Endodermal cell (in vitro differentiated cells): ENCODE results near the gene RBM6. TPM values are rescaled to one million over a fixed set of nuclear protein-coding genes. Genes with fewer than 3 reads are reported as not detected.
"Not testable (repeated sequence)": the region's sequence is repeated elsewhere in the genome, so short reads cannot be mapped to it uniquely, and the experiment has no call there.

Experiments
- DNase-seq: peaks from one replicate; pipeline ENCODE4 v3.0.0-alpha.2; 2017
- H3K27ac ChIP-seq: 2 replicates; pipeline ENCODE4 v1.5.1; 2013; ENCODE audit warnings: mild to moderate bottlenecking, low read depth, low read length, moderate library complexity
- H3K27me3 ChIP-seq: 2 replicates; pipeline ENCODE4 v1.6.1; 2013; ENCODE audit warnings: mild to moderate bottlenecking, low read length, moderate library complexity; ENCODE audit not compliant: insufficient read depth, control insufficient read depth, poor library complexity, severe bottlenecking
- H3K36me3 ChIP-seq: 2 replicates; pipeline ENCODE4 v1.7.0; 2013; ENCODE audit warnings: mild to moderate bottlenecking, low read length, moderate library complexity; ENCODE audit not compliant: control insufficient read depth, insufficient read depth
- H3K4me1 ChIP-seq: one replicate; pipeline ENCODE4 v1.7.0; 2013; ENCODE audit warnings: low read length; ENCODE audit not compliant: control insufficient read depth, insufficient read depth
- H3K4me3 ChIP-seq: 2 replicates; pipeline ENCODE4 v1.5.1; 2013; ENCODE audit warnings: mild to moderate bottlenecking, low read length, moderate library complexity
- H3K9ac ChIP-seq: 2 replicates; pipeline ENCODE4 v1.6.1; 2013; ENCODE audit warnings: mild to moderate bottlenecking, low read length, moderate library complexity; ENCODE audit not compliant: poor library complexity, severe bottlenecking; ENCODE audit errors: extremely low read depth
- H3K9me3 ChIP-seq: 2 replicates; pipeline ENCODE4 v1.6.1; 2013; ENCODE audit warnings: mild to moderate bottlenecking, low read length, moderate library complexity; ENCODE audit not compliant: control insufficient read depth
- H3K27ac Mint-ChIP-seq: 2 replicates; pipeline ENCODE4 v1.8.0; 2020; ENCODE audit warnings: mixed read lengths
- H3K27me3 Mint-ChIP-seq: 2 replicates; pipeline ENCODE4 v1.8.0; 2021; ENCODE audit warnings: mild to moderate bottlenecking, mixed read lengths; ENCODE audit not compliant: insufficient read depth
- H3K36me3 Mint-ChIP-seq: 2 replicates; pipeline ENCODE4 v1.8.0; 2020; ENCODE audit warnings: low read depth, mixed read lengths
- H3K4me1 Mint-ChIP-seq: 2 replicates; pipeline ENCODE4 v1.8.0; 2020; ENCODE audit warnings: mixed read lengths
- H3K4me3 Mint-ChIP-seq: 2 replicates; pipeline ENCODE4 v1.8.0; 2020; ENCODE audit warnings: mild to moderate bottlenecking, moderate library complexity, mixed read lengths
- H3K9me3 Mint-ChIP-seq: 2 replicates; pipeline ENCODE4 v1.8.0; 2020; ENCODE audit warnings: mild to moderate bottlenecking, mixed read lengths
- CTCF ChIP-seq: fragments of 200-600 bp; sonication (generic); conservative IDR thresholded peaks from 2 replicates; pipeline ENCODE4 v1.5.0; 2021; ENCODE audit warnings: antibody characterized with exemption, mild to moderate bottlenecking
- WGBS, 2 experiments: methylation state at CpG; one replicate each; pipeline versions ENCODE4 v1.1.5 to v1.1.7; 2013; ENCODE audit warnings: missing lambda C conversion rate in 2 of 2, mixed read lengths in 1 of 2; ENCODE audit not compliant: insufficient coverage in 1 of 2, insufficient read length in 1 of 2; 5-methylcytosine and 5-hydroxymethylcytosine counted together
- total RNA-seq, 2 donors: library from RNA; stranded (reverse); fragmentation: NEBNext Ultra II Directional in 1 of 2; extraction: Animal tissue kit (Norgen Biotek cat#: 25700) in 1 of 2; gene quantifications; 2 replicates in 1 of 2; 3 replicates in 1 of 2; pipeline ENCODE4 v1.2.1, GENCODE V29; 2021

RBM6 gene
- total RNA-seq, 2 donors from 2014 or later, result 116 to 168 TPM

- peak; percentile 97 for DNase-seq
- peak within 1 kb of the TSS; percentile 86 for H3K27ac Mint-ChIP-seq
- Histone ChIP-seq H3K4me1 (peaks cover 16% of the 10 kb centered on the region), H3K4me3 (no peak within 1 kb of the TSS), H3K9me3 (no peaks in the 10 kb centered on the region), H3K36me3 (no peaks in the 10 kb centered on the region), H3K27ac (no peak within 1 kb of the TSS), H3K9ac (no peak within 1 kb of the TSS), H3K27me3 (no peaks in the 10 kb centered on the region)
- peak within 1 kb of the TSS; percentile 45 for H3K4me3 Mint-ChIP-seq
- peaks cover 26% of the 10 kb centered on the region for H3K4me1 Mint-ChIP-seq
- no peaks in the 10 kb centered on the region for H3K36me3 Mint-ChIP-seq
- no peaks in the 10 kb centered on the region for H3K9me3 Mint-ChIP-seq
- WGBS, 2 experiments, result 45 to 58% methylated on average over 38 to 65 of the region's 65 CpGs
- H3K27me3 Mint-ChIP-seq, result peaks cover 3% of the 10 kb centered on the region
- TF ChIP-seq CTCF, result peak; percentile 22
Observed at GRCh38 chr3:49903451-49904424, 36.2 kb upstream of the RBM6 start, which contains the start of gene MST1R. TSS of gene MST1R (minus strand) at chr3:49903873. CDS start at chr3:49903609, 264 bp downstream.

GRCh38 chr3:49904448-49904847 is 35.5 kb upstream of the RBM6 start:
- Mint-ChIP-seq H3K4me3 (peak overlapping the region; percentile 45), H3K4me1 (peaks cover 33% of the 10 kb centered on the region)
- H3K9me3 Mint-ChIP-seq, H3K27me3 ChIP-seq, H3K9ac ChIP-seq, H3K27ac Mint-ChIP-seq, H3K36me3 ChIP-seq, H3K4me3 ChIP-seq, H3K27me3 Mint-ChIP-seq, H3K9me3 ChIP-seq, H3K36me3 Mint-ChIP-seq, H3K27ac ChIP-seq, DNase-seq: not testable (repeated sequence)
- H3K4me1 ChIP-seq, result peaks cover 22% of the 10 kb centered on the region
- WGBS, 2 experiments, result 89 to 96% methylated on average over 8 to 13 of the region's 13 CpGs

GRCh38 chr3:49906073-49906743 is 33.7 kb upstream of the RBM6 start:
- Mint-ChIP-seq H3K9me3 (no peaks in the 10 kb centered on the region), H3K4me1 (peaks cover 46% of the 10 kb centered on the region), H3K27me3 (peaks cover 14% of the 10 kb centered on the region), H3K36me3 (no peaks in the 10 kb centered on the region), H3K4me3 (no peak overlapping the region), H3K27ac (no peak overlapping the region)
- H3K4me1 ChIP-seq, result peaks cover 22% of the 10 kb centered on the region
- no peaks in the 10 kb centered on the region for H3K27me3 ChIP-seq
- no peak overlapping the region for H3K9ac ChIP-seq
- peak; percentile 83 for TF ChIP-seq CTCF
- peak; percentile 87 for DNase-seq
- no peaks in the 10 kb centered on the region for H3K36me3 ChIP-seq
- no peaks in the 10 kb centered on the region for H3K9me3 ChIP-seq
- H3K4me3 ChIP-seq, result no peak overlapping the region
- 53 to 54% methylated on average over 8 to 14 of the region's 15 CpGs for WGBS, 2 experiments
- no peak overlapping the region for H3K27ac ChIP-seq
